NK-92 (cell line): ENCODE data around the gene ENG.

Experiments
- DNase-seq: peaks from one replicate; lab custom pipeline; 2025; ENCODE audit not compliant: unreplicated experiment; lab: John Stamatoyannopoulos, UW

The ENG gene

DNA sequence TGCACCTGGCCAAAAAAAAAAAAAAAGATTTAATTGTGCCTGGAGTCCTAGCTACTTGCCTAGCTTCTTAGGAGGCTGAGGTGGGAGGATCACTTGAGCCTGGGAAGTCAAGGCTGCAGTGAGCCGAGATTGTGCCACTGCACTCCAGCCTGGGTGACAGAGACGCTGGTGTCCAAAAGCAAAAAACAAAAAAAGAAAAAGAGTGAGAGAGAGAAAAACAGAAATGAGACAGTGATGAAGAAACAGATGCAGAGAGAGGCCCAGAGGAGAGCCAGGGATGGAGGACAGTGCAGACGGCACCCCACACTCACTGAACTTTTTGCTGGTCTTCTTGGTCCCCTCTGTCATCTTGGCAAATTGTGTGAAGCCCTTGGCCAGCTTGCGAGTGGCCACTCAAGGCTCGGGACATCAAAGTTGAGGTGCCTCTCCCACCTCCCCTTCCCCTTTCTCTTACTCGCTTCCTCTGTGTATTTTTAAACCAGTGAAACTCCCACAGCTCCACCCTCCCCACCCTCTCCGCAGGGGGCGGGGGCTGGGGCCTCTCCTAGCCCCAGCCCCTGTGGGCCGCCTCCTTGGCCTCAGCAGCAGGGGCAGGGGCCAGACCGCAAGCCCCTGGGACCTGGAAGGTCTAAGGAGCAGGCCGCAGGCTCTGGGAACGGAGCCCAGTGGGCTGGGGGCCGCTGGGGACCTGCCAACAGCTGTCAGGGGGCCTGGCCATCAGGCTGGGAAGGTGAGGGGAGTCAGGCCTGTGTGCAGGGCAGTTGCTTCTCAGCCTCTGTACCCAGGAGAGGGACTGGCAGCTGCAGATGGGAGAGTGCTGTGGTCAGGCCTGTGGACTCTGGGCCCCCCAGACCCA lies 76.0 kb downstream of the ENG start, which contains the start of gene SH2D3C:
Gene SH2D3C (minus strand): TSS at position 387 of the 856 bp plus-strand sequence. CDS start 39 bp downstream, at position 348.
- no peak for DNase-seq

GRCh38 chr9:127777368-127777980 lies 77.0 kb downstream of the ENG start:
- DNase-seq = no peak

- DNase-seq = no peak
Observed at GRCh38 chr9:127776924-127777289, 77.6 kb downstream of the ENG start.

DNA sequence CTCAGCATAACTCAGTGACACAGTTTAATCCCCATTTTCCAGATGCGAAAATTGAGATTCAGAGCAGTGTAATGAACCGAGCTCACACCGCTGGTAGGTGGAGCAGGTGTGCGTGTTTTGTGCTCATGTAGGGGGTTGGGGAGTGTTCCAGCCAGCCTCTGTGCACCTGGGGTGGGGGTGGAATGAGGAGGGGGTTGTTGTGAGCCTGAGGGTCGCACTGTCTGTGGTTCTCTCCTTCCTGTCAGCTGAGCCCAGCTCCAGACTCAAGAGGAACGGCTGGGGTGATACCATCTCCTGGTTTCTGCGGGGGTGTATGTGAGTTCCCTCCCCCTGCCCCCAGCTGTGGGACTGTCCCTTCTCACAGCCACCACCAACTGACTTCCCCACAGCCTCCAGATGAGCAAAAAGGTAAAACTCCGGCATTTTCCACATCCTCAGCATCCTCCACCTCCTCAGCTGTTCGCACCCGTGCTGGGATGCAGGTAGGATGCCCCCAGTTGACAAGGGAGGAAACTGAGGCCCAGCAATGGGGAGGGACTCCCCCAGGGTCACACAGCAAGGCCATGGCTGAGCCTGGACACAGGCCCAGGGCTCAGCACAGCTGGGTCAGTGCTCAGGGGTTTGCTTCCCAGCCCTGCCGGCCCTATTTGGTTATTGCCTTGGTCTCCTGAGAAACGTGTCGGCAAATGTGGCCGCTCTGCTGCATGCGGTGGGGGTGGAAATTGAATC lies 78.1 kb downstream of the ENG start:
- no peak for DNase-seq

DNA sequence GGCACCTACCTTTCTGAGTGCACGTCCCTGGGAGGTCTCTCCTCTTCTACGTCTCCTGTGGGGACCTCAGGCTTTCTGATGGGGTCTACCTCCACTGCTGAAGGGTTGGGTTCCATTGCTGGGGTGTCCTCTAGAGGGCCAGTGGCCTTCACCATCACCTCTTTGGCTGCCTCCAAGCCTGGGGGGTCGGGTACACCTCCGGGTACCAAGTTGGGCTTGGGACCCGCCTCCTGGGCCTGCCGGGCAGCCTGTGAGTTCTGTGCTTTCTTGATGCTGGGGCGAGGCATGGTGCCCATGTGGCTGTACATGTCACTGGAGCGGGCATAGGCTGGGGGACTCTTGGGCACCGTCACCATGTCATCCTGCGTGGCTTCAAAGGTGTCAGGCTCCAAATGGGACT lies 80.5 kb downstream of the ENG start:
- DNase-seq = no peak

DNA sequence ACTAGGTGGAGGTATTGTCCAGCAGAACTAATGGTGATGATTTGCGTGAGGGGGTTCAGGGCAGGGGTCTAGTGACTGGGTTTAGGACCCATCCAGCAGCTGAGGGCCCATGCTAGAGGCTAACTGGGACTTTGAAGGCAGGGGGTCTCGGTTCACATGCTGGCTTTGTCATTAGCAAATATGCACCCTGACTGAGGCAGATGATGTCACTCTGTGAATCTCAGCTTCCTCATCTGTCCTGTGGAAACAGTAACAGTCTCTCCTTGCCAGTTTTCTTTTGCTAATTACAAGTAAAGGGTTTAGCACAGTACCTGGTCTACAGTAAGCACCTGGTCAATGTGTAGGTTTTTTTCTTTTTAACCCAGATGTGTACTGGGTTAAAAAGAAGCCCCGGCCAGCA lies 81.2 kb downstream of the ENG start:
- no peak for DNase-seq

- no peak for DNase-seq
Observed at GRCh38 chr9:127772603-127773002, 81.9 kb downstream of the ENG start.

DNA sequence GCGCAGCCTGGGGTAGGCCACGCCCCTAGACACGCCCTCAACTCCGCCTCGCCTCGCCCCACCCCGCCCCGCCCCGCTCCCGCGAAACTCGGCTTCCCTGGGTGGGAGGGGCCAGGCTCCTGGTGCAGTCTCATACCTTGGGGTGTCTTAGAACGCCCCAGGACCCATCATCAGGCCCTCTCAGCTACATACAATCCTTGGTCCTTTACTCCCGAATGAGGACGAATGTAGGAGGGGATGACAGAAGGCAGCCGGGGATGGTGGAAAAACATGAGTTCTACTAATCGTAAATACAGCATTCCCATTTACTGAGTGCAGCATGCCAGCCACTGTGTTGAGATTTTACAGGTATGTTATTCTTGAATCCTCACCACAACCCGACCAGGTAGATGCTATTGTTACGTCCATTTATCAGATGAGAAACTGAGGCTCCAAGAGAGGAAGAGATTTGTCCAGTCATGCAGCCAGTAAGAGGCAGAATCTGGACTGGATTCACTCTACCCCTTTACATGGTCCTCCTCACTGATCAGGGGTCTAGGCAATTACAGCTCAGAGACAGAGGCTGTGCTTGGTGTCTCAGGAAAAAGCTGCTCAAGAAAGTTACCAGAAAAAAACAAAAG lies 82.8 kb downstream of the ENG start:
- no peak for DNase-seq

DNA sequence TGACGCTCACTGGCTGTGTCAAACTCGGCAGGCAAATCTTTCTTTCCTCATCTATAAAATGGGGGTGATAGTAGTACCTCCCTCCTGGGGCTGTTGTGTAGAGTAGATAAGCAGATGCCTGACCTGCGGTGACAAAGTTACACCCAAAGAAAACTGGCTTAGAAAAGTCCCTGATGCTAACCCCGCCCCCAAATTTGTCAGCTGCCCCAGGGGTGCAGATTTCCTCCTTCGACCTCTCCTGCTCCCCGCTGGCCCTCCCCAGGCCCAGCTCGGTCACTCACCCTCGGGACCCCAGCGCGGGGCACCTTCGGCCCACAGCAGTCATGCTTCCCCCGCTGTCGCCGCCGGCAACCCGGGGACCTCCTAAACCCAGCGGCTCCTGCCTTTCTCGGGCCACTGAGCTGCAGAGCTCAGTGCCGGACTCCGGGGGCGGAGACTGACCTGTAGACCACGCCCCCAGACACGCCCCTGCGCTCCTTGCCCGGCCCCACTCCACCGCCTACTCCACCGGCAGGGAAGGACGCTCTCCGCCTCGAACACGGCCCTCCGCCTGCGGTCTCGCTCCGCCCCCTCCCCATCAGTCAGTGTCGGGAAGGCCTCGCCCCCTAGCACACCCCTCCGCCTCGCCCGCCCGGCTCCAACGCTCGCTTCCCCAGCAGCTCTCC lies 83.4 kb downstream of the ENG start:
- DNase-seq = no peak

GRCh38 chr9:127770583-127770904 lies 83.9 kb downstream of the ENG start:
- no peak for DNase-seq

- DNase-seq = no peak
Observed at GRCh38 chr9:127769929-127770582, 84.4 kb downstream of the ENG start.

DNA sequence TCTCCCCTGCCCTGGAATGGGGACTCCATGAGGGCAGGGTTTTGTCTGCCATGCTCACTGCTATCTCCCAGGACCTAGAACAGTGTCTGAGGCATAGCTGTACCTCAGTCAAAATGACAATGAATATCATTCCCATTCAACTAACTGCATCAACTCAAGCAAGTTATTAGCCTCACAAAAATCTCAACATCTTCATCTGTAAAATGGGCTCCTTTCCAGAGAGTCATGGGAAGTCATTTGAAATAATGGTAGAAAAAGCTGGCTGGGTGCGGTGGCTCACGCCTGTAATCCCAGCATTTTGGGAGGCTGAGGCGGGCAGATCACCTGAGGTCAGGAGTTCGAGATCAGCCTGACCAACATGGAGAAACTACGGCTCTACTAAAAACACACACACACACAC lies 85.4 kb downstream of the ENG start:
- DNase-seq = no peak

DNA sequence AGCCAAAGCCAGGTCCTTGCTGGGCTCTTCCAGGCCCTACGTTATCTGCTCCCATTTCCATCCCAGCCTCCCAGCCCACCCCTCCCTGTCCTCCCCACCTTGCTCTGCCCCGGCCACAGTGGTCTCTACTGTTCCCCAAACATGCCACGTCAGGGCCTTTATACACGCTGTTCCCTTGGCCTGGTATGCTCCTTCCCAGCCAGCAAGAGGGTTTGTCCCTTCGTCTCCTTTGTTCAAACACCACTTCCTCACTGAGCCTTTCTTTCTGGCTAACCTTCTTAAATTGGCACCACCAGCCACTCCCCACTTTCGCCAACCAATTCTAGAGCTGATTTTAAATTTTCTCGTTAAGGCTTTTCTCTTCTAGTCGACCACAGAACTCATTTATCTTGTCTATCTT lies 85.8 kb downstream of the ENG start:
- DNase-seq = no peak

DNA sequence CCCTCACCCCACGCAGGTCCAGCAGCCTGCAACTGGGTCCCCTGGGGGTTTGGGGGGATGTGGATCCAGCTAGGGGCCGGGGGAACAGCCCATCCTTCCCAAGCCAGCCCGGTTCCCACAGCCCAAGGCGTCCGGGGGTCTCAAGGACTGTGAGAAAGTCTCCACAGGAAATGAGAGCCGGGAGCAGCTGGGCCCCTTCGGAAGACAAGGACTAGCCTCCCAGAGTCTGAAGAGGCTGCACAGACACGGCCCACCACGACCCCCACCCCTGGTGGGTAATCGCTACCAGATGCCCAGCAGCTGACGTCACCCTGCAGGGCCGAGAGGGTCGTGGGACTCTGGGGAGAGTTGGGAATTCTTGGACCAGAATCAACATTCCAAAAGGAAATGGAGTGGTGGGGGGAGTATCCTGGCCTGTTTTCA lies 86.5 kb downstream of the ENG start:
- DNase-seq = no peak

DNA sequence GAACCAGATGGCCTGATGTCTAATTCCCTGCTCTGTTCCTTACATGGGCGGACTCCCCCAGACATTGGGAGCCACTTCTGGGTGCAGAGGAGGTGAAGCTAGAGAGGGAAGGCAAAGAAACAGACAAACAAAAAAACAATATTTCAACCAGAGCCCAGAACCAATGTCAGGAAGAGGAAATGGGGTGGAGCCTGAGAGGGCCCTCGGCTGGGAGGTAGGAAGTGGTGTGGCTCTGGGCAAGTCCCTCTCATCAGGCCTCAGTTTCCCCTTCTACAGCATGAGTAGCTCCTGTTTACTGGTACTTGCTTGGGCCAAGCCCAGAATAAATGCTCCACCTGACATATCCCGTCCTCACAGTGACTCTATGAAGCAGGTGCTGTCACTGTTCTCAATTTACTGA lies 87.0 kb downstream of the ENG start:
- DNase-seq = no peak

DNA sequence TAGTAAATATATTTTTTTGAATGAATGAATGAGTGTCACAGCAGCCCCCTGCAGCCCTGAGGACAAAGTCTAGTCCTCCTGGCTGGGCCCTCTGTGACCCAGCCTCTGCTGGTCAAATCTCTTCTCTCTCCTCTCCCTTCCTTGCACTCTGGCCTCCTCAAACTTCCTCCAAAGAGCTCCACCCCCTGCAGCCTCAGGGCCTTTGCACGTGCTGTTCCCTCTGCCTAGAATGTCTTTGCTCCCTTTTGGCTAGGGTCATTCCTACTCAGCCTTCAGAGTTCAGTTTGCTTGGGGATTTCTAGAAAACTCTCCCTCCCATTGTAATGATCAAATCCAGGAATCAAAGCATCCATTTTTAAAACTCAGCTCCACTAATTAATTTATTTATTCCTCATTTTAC lies 89.0 kb downstream of the ENG start:
- DNase-seq = no peak
